Common myeloid progenitor, CD34-positive (primary cell): Measurements from ENCODE around the gene SLC27A2.

Source experiments
- CTCF ChIA-PET: fragments of 350-600 bp; sonication (Branson Sonifier 250); formaldehyde crosslinking; loops from one replicate; lab custom pipeline; 2021; ENCODE audit warnings: antibody characterized with exemption; lab: Charles Lee
- POLR2A ChIA-PET: fragments of 350-600 bp; sonication (Branson Sonifier 250); formaldehyde crosslinking; loops from one replicate; lab custom pipeline; 2021; ENCODE audit warnings: antibody characterized with exemption; lab: Charles Lee
- DNase-seq, 3 donors: peaks; one replicate each; pipeline versions ENCODE4 v3.0.0 to v3.0.0-alpha.2; 2013
- H3K27ac ChIP-seq, 2 experiments: 1 replicate in 1 of 2; 2 replicates in 1 of 2; pipeline ENCODE4 v1.7.0; 2013; ENCODE audit warnings: inconsistent platforms in 2 of 2, low read length in 2 of 2, mild to moderate bottlenecking in 2 of 2, low read depth in 1 of 2, moderate library complexity in 1 of 2; ENCODE audit not compliant: severe bottlenecking in 2 of 2, insufficient read depth in 1 of 2, poor library complexity in 1 of 2
- H3K27me3 ChIP-seq, 5 experiments: replicated peaks in 2 of 5; 1 replicate in 3 of 5; 2 replicates in 2 of 5; pipeline versions ENCODE4 v1.6.1 to v1.7.0; 2013; ENCODE audit warnings: low read length in 4 of 5, mild to moderate bottlenecking in 2 of 5, moderate library complexity in 2 of 5, inconsistent platforms in 1 of 5; ENCODE audit not compliant: insufficient read depth in 5 of 5, control insufficient read depth in 4 of 5
- H3K36me3 ChIP-seq, 4 experiments: 1 replicate in 2 of 4; 2 replicates in 2 of 4; pipeline versions ENCODE4 v1.6.1 to v1.7.0; 2013; ENCODE audit warnings: low read length in 3 of 4, control low read depth in 1 of 4, mild to moderate bottlenecking in 1 of 4; ENCODE audit not compliant: control insufficient read depth in 4 of 4, insufficient read depth in 4 of 4
- H3K4me1 ChIP-seq, 4 experiments: 1 replicate in 3 of 4; 2 replicates in 1 of 4; pipeline versions ENCODE4 v1.6.1 to v1.7.1; 2013; ENCODE audit warnings: low read length in 3 of 4, mild to moderate bottlenecking in 3 of 4, control low read depth in 1 of 4, inconsistent platforms in 1 of 4, moderate library complexity in 1 of 4; ENCODE audit not compliant: control insufficient read depth in 4 of 4, insufficient read depth in 4 of 4; ENCODE audit errors: control extremely low read depth in 1 of 4
- H3K4me3 ChIP-seq, 7 experiments: 1 replicate in 4 of 7; 2 replicates in 3 of 7; pipeline versions ENCODE4 v1.5.1 to v1.7.0; 2013; ENCODE audit warnings: mild to moderate bottlenecking in 7 of 7, low read length in 6 of 7, moderate library complexity in 6 of 7, inconsistent platforms in 2 of 7, low read depth in 2 of 7, control low read depth in 1 of 7; ENCODE audit not compliant: insufficient read depth in 4 of 7, control insufficient read depth in 1 of 7; ENCODE audit errors: extremely low read depth in 1 of 7
- H3K9me3 ChIP-seq, 5 experiments: 1 replicate in 4 of 5; 2 replicates in 1 of 5; pipeline versions ENCODE4 v1.6.1 to v1.7.1; 2013; ENCODE audit warnings: low read length in 4 of 5, mild to moderate bottlenecking in 2 of 5, inconsistent platforms in 1 of 5, low read depth in 1 of 5, moderate library complexity in 1 of 5; ENCODE audit not compliant: control insufficient read depth in 4 of 5, insufficient read depth in 2 of 5; ENCODE audit errors: control extremely low read depth in 1 of 5
- WGBS: methylation state at CpG from one replicate; pipeline ENCODE4 v1.1.5; 2013; ENCODE audit not compliant: insufficient coverage; 5-methylcytosine and 5-hydroxymethylcytosine counted together

The SLC27A2 gene

DNA sequence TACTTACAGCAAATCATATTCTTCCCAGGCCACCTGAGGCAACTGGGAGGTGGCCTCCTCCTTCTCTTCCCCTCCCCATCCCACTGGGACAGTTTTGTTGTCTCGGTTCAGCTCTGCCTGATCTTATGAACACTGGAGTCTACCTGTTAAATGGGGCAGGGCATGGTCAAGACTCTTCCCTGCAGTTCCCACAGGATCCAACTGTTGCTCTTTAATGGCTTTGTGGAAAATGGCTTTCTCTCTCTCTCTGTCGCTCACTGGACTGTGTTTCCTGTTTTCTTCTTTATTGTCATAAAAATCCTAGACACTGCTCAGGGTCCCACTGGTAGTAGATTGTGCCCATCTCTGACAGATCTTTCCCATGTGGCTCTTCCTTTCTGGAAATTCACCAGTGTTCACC is 40.2 kb downstream of the SLC27A2 start:
- Histone ChIP-seq H3K4me3 (no peak overlapping the region), H3K36me3 (peaks cover 10 to 34% (median 21%) of the 10 kb centered on the region in 4 experiments), H3K4me1 (no peaks in the 10 kb centered on the region), H3K27ac (no peak overlapping the region), H3K9me3 (no peaks in the 10 kb centered on the region), H3K27me3 (no peaks in the 10 kb centered on the region)
- POLR2A ChIA-PET, result no interaction called here
- no peak for DNase-seq
- CTCF ChIA-PET, result no interaction called here
- WGBS, result 100% methylated on average over 1 of the region's 2 CpGs

DNA sequence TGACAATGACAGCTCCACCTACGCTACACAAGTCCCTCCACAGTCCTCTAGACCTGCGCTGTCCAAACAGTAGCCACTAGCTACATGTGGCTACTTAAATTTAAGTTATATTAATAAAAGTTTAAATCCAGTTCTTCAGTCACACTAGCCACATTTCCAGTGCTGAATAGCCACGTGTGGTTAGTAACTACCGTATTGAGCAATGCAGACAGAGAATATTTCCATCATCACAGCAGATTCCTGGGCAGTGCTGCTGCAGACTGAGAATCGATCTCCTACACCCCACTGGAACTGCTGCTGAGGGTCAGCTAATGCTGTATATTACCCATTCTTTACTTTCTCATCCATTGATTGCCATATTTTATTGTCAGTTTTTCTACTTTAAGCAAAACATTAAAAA is 42.6 kb downstream of the SLC27A2 start:
- Histone ChIP-seq H3K27me3 (no peaks in the 10 kb centered on the region), H3K4me3 (no peak overlapping the region), H3K4me1 (no peaks in the 10 kb centered on the region), H3K9me3 (no peaks in the 10 kb centered on the region), H3K27ac (no peak overlapping the region), H3K36me3 (peaks cover 13 to 55% (median 38%) of the 10 kb centered on the region in 4 experiments)
- DNase-seq, result no peak
- CTCF ChIA-PET, result interaction anchor here (0.7 kb wide), 1 partner anchor 88 kb away, joined by 4 read pairs; no protein-coding TSS in a partner anchor
- POLR2A ChIA-PET, result no interaction called here
- 88% methylated on average over 3 of the region's 5 CpGs for WGBS

DNA sequence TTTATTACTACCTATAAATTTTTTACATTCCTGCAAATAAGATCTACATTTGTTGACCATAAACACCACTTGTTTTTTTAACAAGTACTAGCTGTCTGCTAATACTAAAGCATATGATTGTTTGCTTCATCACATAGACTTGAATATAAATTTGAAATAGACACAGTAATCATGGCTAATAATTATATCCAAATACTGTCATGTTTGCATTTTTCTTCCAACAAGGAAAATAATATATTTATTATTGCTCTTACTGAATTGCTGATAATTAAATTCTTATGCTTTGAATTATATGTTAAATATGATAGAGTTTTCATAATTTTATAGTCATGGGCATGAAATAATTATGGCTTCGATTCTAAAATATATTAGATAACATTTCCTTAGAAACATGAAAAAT is 43.1 kb downstream of the SLC27A2 start:
- H3K27me3 ChIP-seq, result no peaks in the 10 kb centered on the region
- H3K9me3 ChIP-seq, result no peaks in the 10 kb centered on the region
- H3K36me3 ChIP-seq, result peaks cover 13 to 55% (median 37%) of the 10 kb centered on the region in 4 experiments
- no peak overlapping the region for H3K27ac ChIP-seq
- DNase-seq, result no peak
- no CpG with 5 or more reads among the region's 1 CpG for WGBS
- H3K4me1 ChIP-seq, result no peaks in the 10 kb centered on the region
- POLR2A ChIA-PET, result no interaction called here
- CTCF ChIA-PET, result interaction anchor here (0.7 kb wide), 1 partner anchor 88 kb away, joined by 4 read pairs; no protein-coding TSS in a partner anchor
- H3K4me3 ChIP-seq, result no peak overlapping the region

DNA sequence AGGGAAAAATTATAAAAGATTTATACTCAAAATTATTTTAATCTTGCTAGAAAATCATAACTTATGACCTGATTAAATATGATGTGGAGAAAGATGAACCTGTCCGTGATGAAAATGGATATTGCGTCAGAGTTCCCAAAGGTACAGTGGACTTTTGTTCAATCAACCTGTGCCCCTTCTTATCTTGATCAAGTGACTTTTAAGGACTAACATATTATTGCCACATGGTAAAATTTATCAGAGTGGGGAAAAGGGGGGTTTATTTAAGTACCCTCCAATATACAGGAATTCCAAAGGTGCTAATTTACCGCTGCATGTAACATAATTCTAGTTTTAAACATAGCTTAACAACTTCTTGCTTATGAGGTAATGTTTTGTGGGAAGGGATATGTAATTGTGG is 43.9 kb downstream of the SLC27A2 start:
- 100% methylated on average over 2 of the region's 3 CpGs for WGBS
- CTCF ChIA-PET, result interaction anchor here (0.8 kb wide), 1 partner anchor 90 kb away, joined by 3 read pairs; no protein-coding TSS in a partner anchor

DNA sequence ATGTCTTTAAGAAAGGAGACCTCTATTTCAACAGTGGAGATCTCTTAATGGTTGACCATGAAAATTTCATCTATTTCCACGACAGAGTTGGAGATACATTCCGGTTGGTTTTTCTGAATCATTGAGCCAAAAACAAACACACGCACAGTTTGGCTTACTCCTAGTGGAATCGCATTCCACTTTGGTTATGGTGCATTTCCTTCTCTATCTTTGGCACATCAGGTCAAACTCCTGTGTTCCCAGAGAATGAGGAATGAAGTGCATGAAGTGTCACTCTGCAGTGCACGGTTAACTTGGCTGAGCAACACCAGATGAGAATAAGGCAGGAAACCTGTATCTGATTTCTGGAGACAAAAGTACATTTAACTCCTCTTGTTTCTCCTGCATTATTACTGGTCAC is 45.1 kb downstream of the SLC27A2 start:
- H3K27ac ChIP-seq, result no peak overlapping the region
- no peak for DNase-seq
- 100% methylated on average over 5 of the region's 5 CpGs for WGBS
- ChIA-PET CTCF (no interaction called here), POLR2A (no interaction called here)
- no peak overlapping the region for H3K4me3 ChIP-seq
- H3K4me1 ChIP-seq, result no peaks in the 10 kb centered on the region
- H3K27me3 ChIP-seq, result no peaks in the 10 kb centered on the region
- no peaks in the 10 kb centered on the region for H3K9me3 ChIP-seq
- H3K36me3 ChIP-seq, result peaks cover 13 to 62% (median 37%) of the 10 kb centered on the region in 4 experiments

More for the DNA sequence above, 43.9 kb downstream of the SLC27A2 start:
- Histone ChIP-seq H3K4me3 (no peak overlapping the region), H3K9me3 (no peaks in the 10 kb centered on the region), H3K36me3 (peaks cover 13 to 60% (median 35%) of the 10 kb centered on the region in 4 experiments), H3K4me1 (no peaks in the 10 kb centered on the region), H3K27me3 (no peaks in the 10 kb centered on the region), H3K27ac (no peak overlapping the region)
- no peak for DNase-seq
- POLR2A ChIA-PET, result no interaction called here

DNA sequence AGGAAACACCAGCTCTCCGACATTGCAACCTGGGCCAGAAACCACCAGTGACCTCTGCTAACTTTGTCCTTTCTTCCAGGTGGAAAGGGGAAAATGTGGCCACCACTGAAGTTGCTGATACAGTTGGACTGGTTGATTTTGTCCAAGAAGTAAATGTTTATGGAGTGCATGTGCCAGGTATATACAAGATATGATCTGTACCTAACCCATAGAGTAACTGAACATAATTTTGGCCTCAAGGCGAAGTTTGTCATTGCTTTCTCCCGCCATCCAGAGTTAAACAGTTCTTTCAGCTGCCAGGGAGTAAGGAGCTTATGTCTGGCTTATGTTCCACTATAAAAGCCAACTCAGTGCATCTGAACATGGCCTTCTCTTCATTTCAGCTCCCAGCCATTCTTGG is 46.9 kb downstream of the SLC27A2 start:
- H3K4me3 ChIP-seq, result no peak overlapping the region
- ChIA-PET CTCF (interaction anchor here (1.2 to 1.3 kb wide), 3 partner anchors 18 to 21 kb away, joined by 3 to 5 read pairs (median 3); no protein-coding TSS in a partner anchor), POLR2A (no interaction called here)
- H3K9me3 ChIP-seq, result no peaks in the 10 kb centered on the region
- no peaks in the 10 kb centered on the region for H3K4me1 ChIP-seq
- H3K27me3 ChIP-seq, result no peaks in the 10 kb centered on the region
- 96% methylated on average over 3 of the region's 3 CpGs for WGBS
- DNase-seq, result no peak
- H3K27ac ChIP-seq, result no peak overlapping the region
- peaks cover 9 to 54% (median 34%) of the 10 kb centered on the region in 4 experiments for H3K36me3 ChIP-seq

DNA sequence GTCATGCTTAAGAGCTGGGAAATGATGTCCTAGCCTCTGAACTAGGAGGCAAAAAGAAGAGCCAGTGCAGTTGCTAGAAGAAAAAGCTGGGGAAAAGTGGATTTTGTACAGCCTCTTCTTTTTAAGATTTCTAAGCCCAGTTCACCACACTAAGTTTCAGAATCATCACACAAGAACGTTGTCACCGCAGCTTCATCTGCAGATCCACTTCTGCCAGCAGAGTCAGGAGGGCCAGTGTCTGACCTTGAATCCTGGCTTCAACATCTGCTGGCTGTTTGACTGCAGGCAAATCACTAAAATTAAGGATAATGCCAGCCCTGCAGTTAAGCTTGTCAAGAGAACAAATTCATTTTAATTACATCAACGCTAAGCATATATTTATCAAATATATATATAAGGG is 47.3 kb downstream of the SLC27A2 start:
- Histone ChIP-seq H3K27me3 (no peaks in the 10 kb centered on the region), H3K4me3 (no peak overlapping the region), H3K9me3 (no peaks in the 10 kb centered on the region), H3K4me1 (no peaks in the 10 kb centered on the region), H3K27ac (no peak overlapping the region), H3K36me3 (peaks cover 8 to 55% (median 34%) of the 10 kb centered on the region in 4 experiments)
- CTCF ChIA-PET, result interaction anchor here (1.2 to 1.3 kb wide), 3 partner anchors 17 to 21 kb away, joined by 3 to 5 read pairs (median 3); no protein-coding TSS in a partner anchor
- 100% methylated on average over 2 of the region's 3 CpGs for WGBS
- DNase-seq, result no peak
- POLR2A ChIA-PET, result no interaction called here
